Endothelial cell of umbilical vein (primary cell): ENCODE measurements around the gene OR10V1. TPM values are rescaled to one million over a fixed set of nuclear protein-coding genes. Genes with fewer than 3 reads are reported as not detected.

Experiments
- BruUV-seq: library from RNA; stranded (reverse); fragments of 400-500 nt; replicated peaks from 2 replicates; lab custom pipeline; 2021; lab: Mats Ljungman, UMichigan
- CTCF ChIA-PET: fragments of 300-600, 350-600 bp; sonication (Branson Sonifier 250); formaldehyde crosslinking; loops from one replicate; lab custom pipeline; 2021; ENCODE audit warnings: antibody characterized with exemption, inconsistent platforms; lab: Charles Lee
- POLR2A ChIA-PET: fragments of 300-600, 350-600 bp; sonication (Branson Sonifier 250); formaldehyde crosslinking; loops from one replicate; lab custom pipeline; 2021; ENCODE audit warnings: antibody characterized with exemption, inconsistent platforms; lab: Charles Lee
- DNase-seq: peaks from one replicate; pipeline ENCODE4 v3.0.0-alpha.2; 2011; ENCODE audit warnings: low read depth, low spot score
- FAIRE-seq: peaks from 2 replicates; lab custom pipeline; 2011; peaks lifted over from hg19 to GRCh38; lab: Jason Lieb, UNC
- H2AFZ ChIP-seq: 2 replicates; pipeline ENCODE4 v1.6.0; 2012; ENCODE audit warnings: low read depth, low read length, control low read depth, inconsistent platforms
- H3K27ac ChIP-seq: 2 replicates; pipeline ENCODE4 v1.5.1; 2011; ENCODE audit warnings: low read depth, mild to moderate bottlenecking, control low read depth, low read length, moderate library complexity; ENCODE audit not compliant: insufficient read depth
- H3K27me3 ChIP-seq, 2 experiments: 2 replicates each; pipeline versions ENCODE4 v1.6.0 to v1.6.1; 2011; ENCODE audit warnings: low read length in 2 of 2, mixed read lengths in 1 of 2; ENCODE audit not compliant: control insufficient read depth in 2 of 2, insufficient read depth in 2 of 2
- H3K36me3 ChIP-seq, 2 experiments: 2 replicates in 1 of 2; 3 replicates in 1 of 2; pipeline ENCODE4 v1.5.1; 2011; ENCODE audit warnings: low read length in 2 of 2, mild to moderate bottlenecking in 1 of 2, moderate library complexity in 1 of 2; ENCODE audit not compliant: control insufficient read depth in 2 of 2, insufficient read depth in 2 of 2; ENCODE audit errors: extremely low read depth in 1 of 2
- H3K4me1 ChIP-seq: 3 replicates; pipeline ENCODE4 v1.5.1; 2011; ENCODE audit warnings: mild to moderate bottlenecking, low read length; ENCODE audit not compliant: control insufficient read depth, insufficient read depth; ENCODE audit errors: extremely low read depth
- H3K4me2 ChIP-seq: 2 replicates; pipeline ENCODE4 v1.6.1; 2011; ENCODE audit warnings: low read length, control low read depth, mixed read lengths; ENCODE audit not compliant: insufficient read depth
- H3K4me3 ChIP-seq, 3 experiments: fragments of 200-600 bp in 1 of 3; sonication (generic), shearing (Covaris generic) in 1 of 3; replicated peaks in 1 of 3; 2 replicates each; pipeline ENCODE4 v1.5.1; 2011 to 2016; ENCODE audit warnings: control low read depth in 3 of 3, low read length in 3 of 3, mild to moderate bottlenecking in 2 of 3, inconsistent platforms in 1 of 3, low read depth in 1 of 3, moderate library complexity in 1 of 3; ENCODE audit not compliant: insufficient read depth in 1 of 3
- H3K79me2 ChIP-seq: 2 replicates; pipeline ENCODE4 v1.6.0; 2012; ENCODE audit warnings: low read length, inconsistent platforms; ENCODE audit not compliant: control insufficient read depth, insufficient read depth
- H3K9ac ChIP-seq: replicated peaks from 2 replicates; pipeline ENCODE3; 2011; ENCODE audit warnings: low read length, control low read depth; ENCODE audit not compliant: insufficient read depth; ENCODE audit errors: extremely low read depth
- H3K9me1 ChIP-seq: replicated peaks from 3 replicates; pipeline ENCODE4 v1.6.0; 2011; ENCODE audit warnings: mild to moderate bottlenecking, low read length; ENCODE audit not compliant: control insufficient read depth, insufficient read depth; ENCODE audit errors: extremely low read depth
- H3K9me3 ChIP-seq: replicated peaks from 2 replicates; pipeline ENCODE4 v1.5.1; 2012; ENCODE audit warnings: low read length, inconsistent platforms; ENCODE audit not compliant: control insufficient read depth, insufficient read depth
- H4K20me1 ChIP-seq: replicated peaks from 2 replicates; pipeline ENCODE3; 2011; ENCODE audit warnings: mild to moderate bottlenecking, low read length; ENCODE audit not compliant: control insufficient read depth, insufficient read depth; ENCODE audit errors: extremely low read depth
- EZH2 ChIP-seq: IDR thresholded peaks from 2 replicates; pipeline ENCODE4 v1.6.1; 2012; ENCODE audit warnings: borderline replicate concordance, low read depth, mild to moderate bottlenecking, moderate library complexity, low read length, inconsistent platforms; ENCODE audit not compliant: severe bottlenecking
- FOS ChIP-seq: IDR thresholded peaks from 2 replicates; pipeline ENCODE4 v1.6.1; 2011; ENCODE audit warnings: mild to moderate bottlenecking, low read length, moderate library complexity, borderline replicate concordance; ENCODE audit not compliant: insufficient read depth
- GATA2 ChIP-seq: IDR thresholded peaks from 2 replicates; pipeline ENCODE4 v1.7.0; 2011; ENCODE audit warnings: low read depth, mild to moderate bottlenecking, moderate library complexity, mixed read lengths, low read length; ENCODE audit not compliant: insufficient read length, insufficient read depth
- JUN ChIP-seq: IDR thresholded peaks from 2 replicates; pipeline ENCODE4 v1.6.1; 2011; ENCODE audit warnings: borderline replicate concordance, low read depth; ENCODE audit not compliant: insufficient read length, insufficient read depth
- MYC ChIP-seq: IDR thresholded peaks from one replicate; pipeline ENCODE4 v1.6.1; 2011; ENCODE audit warnings: mild to moderate bottlenecking, low read depth, low read length
- POLR2A ChIP-seq: IDR thresholded peaks from 2 replicates; pipeline ENCODE4 v1.6.1; 2012; ENCODE audit warnings: low read depth, mild to moderate bottlenecking, control low read depth, low read length
- POLR2AphosphoS5 ChIP-seq: IDR thresholded peaks from 2 replicates; pipeline ENCODE4 v1.6.1; 2012; ENCODE audit warnings: low read depth, mild to moderate bottlenecking, control low read depth, low read length, moderate library complexity; ENCODE audit not compliant: insufficient read depth
- dilution Hi-C: fragments of 300-500 bp; cut with MboI; formaldehyde crosslinking; loops from one replicate; pipeline ENCODE4 v1.15.0; 2019; ENCODE audit warnings: low sequenced_read_pairs; ENCODE audit not compliant: extremely low pct_ligation_motif_present
- intact Hi-C: fragments of 100-400 bp; cut with micrococcal nuclease; formaldehyde crosslinking; loops from one replicate; pipeline ENCODE4 v1.10.0; 2022
- polyA plus RNA-seq, 4 experiments: library from polyadenylated mRNA; depleted of rRNA in 3 of 4; stranded (reverse) in 3 of 4; unstranded in 1 of 4; fragments of >200 nt; gene quantifications; 2 replicates each; pipeline versions ENCODE4 v1.2.1 to v1.2.3, GENCODE V29; 2011 to 2012; ENCODE audit warnings: missing spikeins in 1 of 4
- total RNA-seq: library from RNA; stranded (reverse); gene quantifications from 2 replicates; pipeline ENCODE4 v1.2.3, GENCODE V29; 2021
- TF ChIP-seq, protein P1 (sequence below), 2 donors: IDR thresholded peaks; 1 replicate in 1 of 2; 2 replicates in 1 of 2; pipeline ENCODE4 v1.5.1; 2011; ENCODE audit warnings: low read length in 2 of 2, mild to moderate bottlenecking in 2 of 2, moderate library complexity in 2 of 2, control low read depth in 1 of 2, inconsistent platforms in 1 of 2, low read depth in 1 of 2; ENCODE audit not compliant: insufficient read depth in 1 of 2; ENCODE audit errors: extremely low read depth in 1 of 2
- TF ChIP-seq, protein P2 (sequence below): IDR thresholded peaks from 2 replicates; pipeline ENCODE4 v1.6.1; 2011; ENCODE audit not compliant: insufficient read depth, insufficient read length

The OR10V1 gene
- total and polyA plus RNA-seq, 2 donors (not counting 3 experiments of a cell fraction or from before 2014, with no cell fraction given), result not detected

DNA sequence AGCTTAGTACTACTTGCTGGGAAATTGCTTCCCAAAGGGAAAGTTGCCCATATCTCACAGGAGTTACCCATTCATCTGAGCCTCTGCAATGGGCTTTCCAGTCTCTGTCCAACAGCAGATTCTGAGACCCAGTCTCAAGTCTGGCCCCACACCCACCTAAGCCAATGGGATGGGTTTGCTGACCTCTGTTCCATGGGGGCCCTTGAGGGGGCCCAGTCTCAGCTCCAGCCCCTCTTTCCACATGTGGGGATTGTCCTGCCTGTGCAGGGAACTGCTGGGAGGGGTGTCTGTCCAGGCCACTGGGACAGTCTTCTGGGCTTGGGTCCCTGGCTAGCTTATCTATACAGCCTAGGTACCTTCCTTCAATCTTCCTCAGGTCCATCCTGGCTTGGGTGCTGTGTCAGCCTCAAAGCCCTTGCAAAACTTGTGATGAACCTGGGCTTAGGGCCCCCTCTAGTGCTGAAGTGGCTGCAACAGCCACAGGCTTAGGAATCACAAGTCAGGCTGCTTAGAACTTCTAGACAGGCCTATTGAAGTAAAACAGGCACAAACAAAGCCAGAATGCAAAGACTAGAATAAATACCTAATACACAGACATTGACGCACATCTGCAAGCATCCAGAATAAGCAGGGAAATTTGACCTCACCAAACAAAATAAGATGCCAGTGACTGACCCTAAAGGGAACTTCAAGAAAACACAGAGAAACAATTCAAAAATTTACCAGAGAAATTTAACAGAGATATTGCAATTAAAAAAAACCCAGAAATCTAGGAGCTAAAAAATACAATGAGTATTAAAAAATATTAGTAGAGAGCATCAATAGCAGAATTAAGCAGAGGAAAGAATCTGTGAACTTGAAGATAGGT is 33.1 kb downstream of the OR10V1 start:
- Histone ChIP-seq H3K4me2 (no peak overlapping the region), H3K27me3 (peaks cover 2% of the 10 kb centered on the region in 2 experiments), H4K20me1 (no peaks in the 10 kb centered on the region), H3K9me1 (no peaks in the 10 kb centered on the region), H3K4me3 (no peak overlapping the region), H3K4me1 (no peaks in the 10 kb centered on the region), H2AFZ (no peak overlapping the region), H3K79me2 (no peaks in the 10 kb centered on the region), H3K9me3 (no peaks in the 10 kb centered on the region), H3K9ac (no peak overlapping the region), H3K27ac (no peak overlapping the region), H3K36me3 (no peaks in the 10 kb centered on the region)
- intact Hi-C loops, result loop anchor here (1.0 to 10.0 kb wide), 4 partner anchors 143 to 509 kb away; partner anchors contain the start of gene OR5A1
- POLR2A ChIA-PET, result no interaction called here
- dilution Hi-C loops, result no loop called here
- CTCF ChIA-PET, result interaction anchor here (0.6 to 1.6 kb wide), 9 partner anchors 9 to 509 kb away, joined by 3 to 13 read pairs (median 4); partner anchors contain the start of genes DTX4 and PATL1
- DNase-seq (peak; percentile 81), FAIRE-seq (peak; percentile 79)
- BruUV-seq, result no TSS peak
- TF ChIP-seq POLR2AphosphoS5, result no peak
- TF ChIP-seq, protein P1, sequence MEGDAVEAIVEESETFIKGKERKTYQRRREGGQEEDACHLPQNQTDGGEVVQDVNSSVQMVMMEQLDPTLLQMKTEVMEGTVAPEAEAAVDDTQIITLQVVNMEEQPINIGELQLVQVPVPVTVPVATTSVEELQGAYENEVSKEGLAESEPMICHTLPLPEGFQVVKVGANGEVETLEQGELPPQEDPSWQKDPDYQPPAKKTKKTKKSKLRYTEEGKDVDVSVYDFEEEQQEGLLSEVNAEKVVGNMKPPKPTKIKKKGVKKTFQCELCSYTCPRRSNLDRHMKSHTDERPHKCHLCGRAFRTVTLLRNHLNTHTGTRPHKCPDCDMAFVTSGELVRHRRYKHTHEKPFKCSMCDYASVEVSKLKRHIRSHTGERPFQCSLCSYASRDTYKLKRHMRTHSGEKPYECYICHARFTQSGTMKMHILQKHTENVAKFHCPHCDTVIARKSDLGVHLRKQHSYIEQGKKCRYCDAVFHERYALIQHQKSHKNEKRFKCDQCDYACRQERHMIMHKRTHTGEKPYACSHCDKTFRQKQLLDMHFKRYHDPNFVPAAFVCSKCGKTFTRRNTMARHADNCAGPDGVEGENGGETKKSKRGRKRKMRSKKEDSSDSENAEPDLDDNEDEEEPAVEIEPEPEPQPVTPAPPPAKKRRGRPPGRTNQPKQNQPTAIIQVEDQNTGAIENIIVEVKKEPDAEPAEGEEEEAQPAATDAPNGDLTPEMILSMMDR (IDR thresholded peaks at IDR 0.05; ENCODE audit: extremely low read depth in 1 of 2, insufficient read depth in 1 of 2, low read depth in 1 of 2, low read length in 2 of 2), result peak; percentile 76 to 78

DNA sequence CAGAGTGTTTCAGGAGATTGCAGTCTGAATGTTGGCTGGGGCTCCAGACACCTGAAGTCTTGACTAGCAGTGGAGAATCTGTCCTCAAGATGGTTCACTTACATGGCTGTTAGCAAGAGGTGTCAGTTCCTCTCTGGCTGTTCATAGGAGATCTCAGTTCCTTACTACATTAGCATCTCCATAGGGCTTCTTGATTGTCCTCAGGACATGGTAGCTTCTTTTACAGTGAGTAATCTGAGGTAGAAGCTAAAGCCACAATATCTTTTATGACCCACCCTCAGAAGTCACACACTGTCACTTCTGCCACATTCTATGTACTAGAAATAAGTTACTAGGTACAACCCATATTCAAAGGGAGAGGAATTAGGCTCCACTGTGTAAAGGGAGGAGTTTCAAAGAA is 34.3 kb downstream of the OR10V1 start:
- FAIRE-seq, result no peak
- intact Hi-C loops, result no loop called here
- no peaks in the 10 kb centered on the region for H3K36me3 ChIP-seq

More for the DNA sequence above, 34.3 kb downstream of the OR10V1 start:
- Histone ChIP-seq H3K4me2 (no peak overlapping the region), H3K4me3 (no peak overlapping the region), H3K27me3 (no peaks in the 10 kb centered on the region), H3K9me1 (no peaks in the 10 kb centered on the region), H4K20me1 (no peaks in the 10 kb centered on the region), H3K27ac (no peak overlapping the region), H2AFZ (no peak overlapping the region), H3K9ac (no peak overlapping the region), H3K4me1 (no peaks in the 10 kb centered on the region), H3K9me3 (no peaks in the 10 kb centered on the region), H3K79me2 (no peaks in the 10 kb centered on the region)
- no peak for DNase-seq
- CTCF ChIA-PET, result interaction anchor here (1.6 kb wide), 1 partner anchor 123 kb away, joined by 5 read pairs; no protein-coding TSS in a partner anchor
- BruUV-seq, result no TSS peak
- TF ChIP-seq POLR2AphosphoS5, result no peak
- TF ChIP-seq MYC, result no peak
- TF ChIP-seq, protein P1 (IDR thresholded peaks at IDR 0.05; ENCODE audit: extremely low read depth in 1 of 2, insufficient read depth in 1 of 2, low read depth in 1 of 2, low read length in 2 of 2), result no peak
- no peak for TF ChIP-seq GATA2
- TF ChIP-seq FOS, result no peak
- TF ChIP-seq, protein P2, sequence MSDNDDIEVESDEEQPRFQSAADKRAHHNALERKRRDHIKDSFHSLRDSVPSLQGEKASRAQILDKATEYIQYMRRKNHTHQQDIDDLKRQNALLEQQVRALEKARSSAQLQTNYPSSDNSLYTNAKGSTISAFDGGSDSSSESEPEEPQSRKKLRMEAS, result no peak
- no peak for TF ChIP-seq POLR2A
- no peak for TF ChIP-seq JUN
- TF ChIP-seq EZH2, result no peak
- POLR2A ChIA-PET, result no interaction called here
- dilution Hi-C loops, result no loop called here
